Measurements from ENCODE around the gene BICC1. TPM values are rescaled to one million over a fixed set of nuclear protein-coding genes. Genes with fewer than 3 reads are reported as not detected.

BICC1 gene
- total and polyA plus RNA-seq, 4 donors, result 5.9 to 54.2 (median 22.2) TPM

- WGBS (ENCODE audit: insufficient coverage), result 100% methylated on average over 1 of the region's 5 CpGs
- Histone ChIP-seq H3K9me3 (ENCODE audit: control insufficient read depth, insufficient read depth, low read length) (peaks cover 14% of the 10 kb centered on the region), H3K27ac (ENCODE audit: low read depth, low read length) (no peak overlapping the region), H3K36me3 (ENCODE audit: control insufficient read depth, insufficient read depth, low read length) (no peaks in the 10 kb centered on the region), H3K4me3 (ENCODE audit: low read depth, low read length) (no peak overlapping the region), H3K4me1 (ENCODE audit: control insufficient read depth, insufficient read depth, low read length) (no peaks in the 10 kb centered on the region), H3K27me3 (ENCODE audit: control insufficient read depth, insufficient read depth, low read length) (no peaks in the 10 kb centered on the region)
- DNase-seq (ENCODE audit: low read depth in 4 of 6, low spot score in 6 of 6), result no peak
Measured at GRCh38 chr10:58556516-58557165, 44.0 kb downstream of the BICC1 start.

- DNase-seq (ENCODE audit: low read depth in 4 of 6, low spot score in 6 of 6), result no peak
- no CpG with 5 or more reads among the region's 1 CpG for WGBS (ENCODE audit: insufficient coverage)
Measured at GRCh38 chr10:58557714-58558113, 45.0 kb downstream of the BICC1 start.

DNA sequence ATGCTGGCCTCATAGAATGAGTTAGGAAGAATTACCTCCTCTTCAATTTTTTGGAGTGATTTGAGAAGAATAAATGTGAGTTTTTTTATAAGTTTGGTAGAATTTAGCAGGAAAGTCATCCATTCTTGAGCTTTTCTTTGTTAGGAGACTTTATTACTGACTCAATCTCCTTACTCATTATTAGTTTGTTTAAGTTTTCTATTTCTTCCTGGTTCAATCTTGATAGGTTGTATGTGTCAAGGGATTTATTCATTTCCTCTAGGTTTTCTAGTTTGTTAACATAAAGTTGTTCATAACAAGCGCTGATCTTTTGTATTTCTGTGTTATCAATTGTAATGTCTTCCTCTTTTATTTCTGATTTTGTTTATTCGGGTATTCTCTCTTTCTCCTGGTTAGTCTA lies 47.4 kb downstream of the BICC1 start:
- no peaks in the 10 kb centered on the region for H3K36me3 ChIP-seq (ENCODE audit: control insufficient read depth, insufficient read depth, low read length)
- no peak for DNase-seq (ENCODE audit: low read depth in 4 of 6, low spot score in 6 of 6)
- no peak overlapping the region for H3K27ac ChIP-seq (ENCODE audit: low read depth, low read length)
- no peaks in the 10 kb centered on the region for H3K27me3 ChIP-seq (ENCODE audit: control insufficient read depth, insufficient read depth, low read length)
- no peak overlapping the region for H3K4me3 ChIP-seq (ENCODE audit: low read depth, low read length)
- H3K4me1 ChIP-seq (ENCODE audit: control insufficient read depth, insufficient read depth, low read length), result no peaks in the 10 kb centered on the region
- no CpG with 5 or more reads among the region's 2 CpGs for WGBS (ENCODE audit: insufficient coverage)
- H3K9me3 ChIP-seq (ENCODE audit: control insufficient read depth, insufficient read depth, low read length), result peaks cover 17% of the 10 kb centered on the region

More at GRCh38 chr10:58557714-58558113, 45.0 kb downstream of the BICC1 start:
- H3K4me3 ChIP-seq (ENCODE audit: low read depth, low read length), result no peak overlapping the region
- no peaks in the 10 kb centered on the region for H3K36me3 ChIP-seq (ENCODE audit: control insufficient read depth, insufficient read depth, low read length)
- peaks cover 15% of the 10 kb centered on the region for H3K9me3 ChIP-seq (ENCODE audit: control insufficient read depth, insufficient read depth, low read length)
- H3K4me1 ChIP-seq (ENCODE audit: control insufficient read depth, insufficient read depth, low read length), result no peaks in the 10 kb centered on the region
- H3K27ac ChIP-seq (ENCODE audit: low read depth, low read length), result no peak overlapping the region
- no peaks in the 10 kb centered on the region for H3K27me3 ChIP-seq (ENCODE audit: control insufficient read depth, insufficient read depth, low read length)

DNA sequence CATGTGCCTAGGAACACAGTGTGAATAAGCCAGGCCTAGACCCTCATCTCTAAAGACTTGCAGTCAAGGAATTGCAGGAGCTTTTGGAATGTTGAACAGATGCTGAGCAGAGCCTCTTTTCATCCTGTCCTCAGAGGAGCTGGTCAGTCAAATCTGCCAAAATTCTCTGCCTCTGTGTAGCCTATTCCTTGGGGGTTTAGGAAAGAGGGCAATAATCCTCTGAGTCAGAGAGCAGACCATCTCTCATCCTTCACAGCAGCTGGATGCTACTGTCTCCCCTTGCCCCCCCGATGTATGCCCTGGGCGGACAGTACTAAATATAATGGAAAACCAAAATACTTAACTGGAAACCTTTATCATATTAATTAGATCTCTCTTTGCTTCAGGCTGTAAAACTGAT lies 52.6 kb downstream of the BICC1 start:
- H3K27ac ChIP-seq (ENCODE audit: low read depth, low read length), result no peak overlapping the region
- WGBS (ENCODE audit: insufficient coverage), result no CpG with 5 or more reads among the region's 2 CpGs
- no peaks in the 10 kb centered on the region for H3K27me3 ChIP-seq (ENCODE audit: control insufficient read depth, insufficient read depth, low read length)
- H3K4me3 ChIP-seq (ENCODE audit: low read depth, low read length), result no peak overlapping the region
- peaks cover 8% of the 10 kb centered on the region for H3K9me3 ChIP-seq (ENCODE audit: control insufficient read depth, insufficient read depth, low read length)
- DNase-seq (ENCODE audit: low read depth in 4 of 6, low spot score in 6 of 6), result no peak
- H3K4me1 ChIP-seq (ENCODE audit: control insufficient read depth, insufficient read depth, low read length), result no peaks in the 10 kb centered on the region
- no peaks in the 10 kb centered on the region for H3K36me3 ChIP-seq (ENCODE audit: control insufficient read depth, insufficient read depth, low read length)

DNA sequence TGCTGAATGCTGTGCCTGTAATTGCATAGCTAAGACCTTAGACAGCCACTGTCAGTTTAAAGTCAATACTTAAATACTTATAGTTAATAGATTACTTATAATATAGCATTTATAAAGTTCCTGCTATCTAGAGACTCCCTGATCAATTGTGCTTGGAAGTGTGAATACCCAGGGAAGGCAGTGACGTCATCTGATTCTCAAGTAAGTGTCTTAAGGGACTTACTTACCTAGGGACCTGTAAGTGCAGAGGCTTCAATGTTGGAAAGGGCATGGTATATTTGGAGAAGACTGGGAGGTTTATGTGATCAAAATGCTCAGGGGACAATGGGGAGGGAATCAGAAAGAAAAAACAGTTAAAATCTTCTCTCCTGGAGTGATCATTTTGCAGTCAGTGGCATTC lies 55.0 kb downstream of the BICC1 start:
- no peak for DNase-seq (ENCODE audit: low read depth in 4 of 6, low spot score in 6 of 6)
- no peaks in the 10 kb centered on the region for H3K4me1 ChIP-seq (ENCODE audit: control insufficient read depth, insufficient read depth, low read length)
- no peaks in the 10 kb centered on the region for H3K36me3 ChIP-seq (ENCODE audit: control insufficient read depth, insufficient read depth, low read length)
- peaks cover 3% of the 10 kb centered on the region for H3K9me3 ChIP-seq (ENCODE audit: control insufficient read depth, insufficient read depth, low read length)
- H3K27me3 ChIP-seq (ENCODE audit: control insufficient read depth, insufficient read depth, low read length), result no peaks in the 10 kb centered on the region
- no peak overlapping the region for H3K4me3 ChIP-seq (ENCODE audit: low read depth, low read length)
- WGBS (ENCODE audit: insufficient coverage), result 83% methylated on average over 1 of the region's 1 CpG
- H3K27ac ChIP-seq (ENCODE audit: low read depth, low read length), result no peak overlapping the region

DNA sequence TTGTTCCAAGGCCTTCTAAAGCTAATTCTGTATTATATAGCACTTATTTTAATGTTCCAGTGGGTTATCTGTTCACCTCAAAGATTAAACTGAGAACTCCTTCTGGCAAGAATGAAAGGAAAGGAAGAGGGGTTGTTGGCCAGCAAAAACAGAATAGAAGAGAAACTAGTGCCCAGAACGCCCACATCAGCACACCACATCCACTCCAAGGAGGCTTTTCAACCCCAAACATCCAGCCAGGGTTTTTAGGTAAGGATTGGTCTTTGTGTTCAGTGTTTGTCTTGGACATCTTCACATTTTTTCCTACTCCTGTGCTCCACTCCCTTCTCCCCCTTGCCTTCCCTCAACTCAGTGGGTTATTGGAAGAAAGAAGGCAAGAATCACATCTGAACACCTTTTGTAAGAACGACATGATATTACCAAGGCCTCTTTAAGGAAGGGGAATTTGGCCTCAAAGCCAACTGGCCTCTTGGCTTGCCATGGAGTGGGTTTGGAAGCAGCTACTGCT lies 55.8 kb downstream of the BICC1 start:
- H3K4me1 ChIP-seq (ENCODE audit: control insufficient read depth, insufficient read depth, low read length), result no peaks in the 10 kb centered on the region
- no peak overlapping the region for H3K27ac ChIP-seq (ENCODE audit: low read depth, low read length)
- H3K4me3 ChIP-seq (ENCODE audit: low read depth, low read length), result no peak overlapping the region
- no peak for DNase-seq (ENCODE audit: low read depth in 4 of 6, low spot score in 6 of 6)
- H3K9me3 ChIP-seq (ENCODE audit: control insufficient read depth, insufficient read depth, low read length), result peaks cover 1% of the 10 kb centered on the region
- no peaks in the 10 kb centered on the region for H3K27me3 ChIP-seq (ENCODE audit: control insufficient read depth, insufficient read depth, low read length)
- 80% methylated on average over 1 of the region's 2 CpGs for WGBS (ENCODE audit: insufficient coverage)
- no peaks in the 10 kb centered on the region for H3K36me3 ChIP-seq (ENCODE audit: control insufficient read depth, insufficient read depth, low read length)

GRCh38 chr10:58570307-58570723 lies 57.6 kb downstream of the BICC1 start:
- no peak overlapping the region for H3K27ac ChIP-seq (ENCODE audit: low read depth, low read length)
- no peaks in the 10 kb centered on the region for H3K4me1 ChIP-seq (ENCODE audit: control insufficient read depth, insufficient read depth, low read length)
- no peak for DNase-seq (ENCODE audit: low read depth in 4 of 6, low spot score in 6 of 6)
- no peak overlapping the region for H3K4me3 ChIP-seq (ENCODE audit: low read depth, low read length)
- no peaks in the 10 kb centered on the region for H3K36me3 ChIP-seq (ENCODE audit: control insufficient read depth, insufficient read depth, low read length)
- WGBS (ENCODE audit: insufficient coverage), result no CpG with 5 or more reads among the region's 1 CpG
- H3K9me3 ChIP-seq (ENCODE audit: control insufficient read depth, insufficient read depth, low read length), result peaks cover 1% of the 10 kb centered on the region
- no peaks in the 10 kb centered on the region for H3K27me3 ChIP-seq (ENCODE audit: control insufficient read depth, insufficient read depth, low read length)

DNA sequence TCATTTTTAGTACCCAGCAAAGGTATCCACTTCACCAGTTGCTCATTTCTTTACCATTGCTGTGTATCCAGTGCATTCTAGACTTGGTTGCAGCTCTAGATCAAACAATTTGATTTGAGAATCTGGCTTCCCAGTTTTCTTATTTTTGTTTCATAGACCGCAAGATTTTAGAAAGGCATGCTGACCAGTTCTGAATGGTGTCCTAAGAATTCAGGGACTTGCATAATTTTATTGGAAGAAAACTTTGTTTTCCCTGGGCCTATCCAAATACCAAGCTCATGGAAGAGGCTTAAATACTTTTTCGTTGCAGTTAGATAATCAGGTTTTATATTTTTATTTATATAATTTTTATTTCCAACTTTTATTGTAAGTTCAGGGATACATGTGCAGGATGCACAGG lies 58.3 kb downstream of the BICC1 start:
- Histone ChIP-seq H3K9me3 (ENCODE audit: control insufficient read depth, insufficient read depth, low read length) (peaks cover 1% of the 10 kb centered on the region), H3K36me3 (ENCODE audit: control insufficient read depth, insufficient read depth, low read length) (no peaks in the 10 kb centered on the region), H3K4me3 (ENCODE audit: low read depth, low read length) (no peak overlapping the region), H3K27ac (ENCODE audit: low read depth, low read length) (no peak overlapping the region), H3K27me3 (ENCODE audit: control insufficient read depth, insufficient read depth, low read length) (no peaks in the 10 kb centered on the region), H3K4me1 (ENCODE audit: control insufficient read depth, insufficient read depth, low read length) (no peaks in the 10 kb centered on the region)
- 100% methylated on average over 1 of the region's 2 CpGs for WGBS (ENCODE audit: insufficient coverage)
- no peak for DNase-seq (ENCODE audit: low read depth in 4 of 6, low spot score in 6 of 6)

DNA sequence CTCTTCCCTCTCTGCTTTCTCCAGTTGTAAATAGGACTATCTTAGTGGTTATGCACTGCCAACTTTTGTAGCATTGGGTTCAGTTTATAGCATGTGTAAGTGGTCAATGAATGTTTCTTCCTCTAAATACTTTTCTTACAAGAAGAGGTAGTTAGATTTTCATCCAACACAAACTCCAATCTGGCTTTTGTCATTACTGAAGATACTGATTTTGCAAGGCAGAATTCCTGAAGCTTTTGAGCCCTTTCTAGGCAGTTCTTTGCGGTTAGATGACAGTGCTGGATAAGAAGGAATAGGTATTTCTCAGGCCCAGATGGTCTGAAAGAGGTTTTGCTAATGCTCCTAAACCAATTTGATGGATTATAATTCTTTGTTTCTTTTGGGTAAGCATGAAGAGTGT lies 60.5 kb downstream of the BICC1 start:
- Histone ChIP-seq H3K27me3 (ENCODE audit: control insufficient read depth, insufficient read depth, low read length) (no peaks in the 10 kb centered on the region), H3K9me3 (ENCODE audit: control insufficient read depth, insufficient read depth, low read length) (peaks cover 1% of the 10 kb centered on the region), H3K4me3 (ENCODE audit: low read depth, low read length) (no peak overlapping the region), H3K36me3 (ENCODE audit: control insufficient read depth, insufficient read depth, low read length) (no peaks in the 10 kb centered on the region), H3K27ac (ENCODE audit: low read depth, low read length) (no peak overlapping the region), H3K4me1 (ENCODE audit: control insufficient read depth, insufficient read depth, low read length) (no peaks in the 10 kb centered on the region)
- 100% methylated on average over 1 of the region's 1 CpG for WGBS (ENCODE audit: insufficient coverage)
- no peak for DNase-seq (ENCODE audit: low read depth in 4 of 6, low spot score in 6 of 6)

- Histone ChIP-seq H3K36me3 (ENCODE audit: control insufficient read depth, insufficient read depth, low read length) (no peaks in the 10 kb centered on the region), H3K4me1 (ENCODE audit: control insufficient read depth, insufficient read depth, low read length) (no peaks in the 10 kb centered on the region), H3K4me3 (ENCODE audit: low read depth, low read length) (no peak overlapping the region), H3K27me3 (ENCODE audit: control insufficient read depth, insufficient read depth, low read length) (no peaks in the 10 kb centered on the region), H3K27ac (ENCODE audit: low read depth, low read length) (no peak overlapping the region), H3K9me3 (ENCODE audit: control insufficient read depth, insufficient read depth, low read length) (peaks cover 1% of the 10 kb centered on the region)
- no peak for DNase-seq (ENCODE audit: low read depth in 4 of 6, low spot score in 6 of 6)
- WGBS (ENCODE audit: insufficient coverage), result no CpG with 5 or more reads among the region's 1 CpG
Measured at GRCh38 chr10:58574058-58574457, 61.4 kb downstream of the BICC1 start.

Data from spinal cord (tissue), 10 donors.